Measurements from ENCODE around the gene ADRA2B. TPM values are rescaled to one million over a fixed set of nuclear protein-coding genes. Genes with fewer than 3 reads are reported as not detected.

The ADRA2B gene
- total and polyA plus RNA-seq, 2 donors (not counting 1 experiment from before 2014, with no cell fraction given), result 0.27 to 0.46 TPM

- Histone ChIP-seq H3K4me2 (replicated peaks; ENCODE audit: low read depth, low read length, poor library complexity, severe bottlenecking) (peak overlapping the region; percentile 94), H4K20me1 (ENCODE audit: control insufficient read depth, insufficient read depth, low read length, poor library complexity, severe bottlenecking) (no peaks in the 10 kb centered on the region), H3K36me3 (replicated peaks in 1 of 2; ENCODE audit: control extremely low read depth in 1 of 2, control insufficient read depth in 1 of 2, extremely low read depth in 1 of 2, insufficient read depth in 2 of 2, low read length in 1 of 2) (no peaks in the 10 kb centered on the region), H3K4me3 (ENCODE audit: control extremely low read depth in 1 of 5, extremely low read depth in 1 of 5, insufficient read depth in 1 of 5, low read depth in 2 of 5, low read length in 4 of 5) (peak overlapping the region in 1 of 5 experiments; percentile 52), H3K9me3 (ENCODE audit: control extremely low read depth in 1 of 3, control insufficient read depth in 2 of 3, insufficient read depth in 1 of 3, low read length in 2 of 3) (peaks cover 0 to 8% (median 0%) of the 10 kb centered on the region in 3 donors), H3K79me2 (ENCODE audit: control insufficient read depth, insufficient read depth, low read length) (no peaks in the 10 kb centered on the region), H2AFZ (ENCODE audit: insufficient read depth, low read depth, low read length, poor library complexity, severe bottlenecking) (no peak overlapping the region), H3K27ac (ENCODE audit: low read length in 2 of 2) (no peak overlapping the region), H3K27me3 (replicated peaks in 1 of 4; ENCODE audit: control extremely low read depth in 1 of 4, control insufficient read depth in 3 of 4, insufficient read depth in 4 of 4, low read length in 3 of 4) (peaks cover 0 to 51% (median 12%) of the 10 kb centered on the region in 4 experiments), H3K9ac (ENCODE audit: low read length) (no peak overlapping the region), H3K4me1 (ENCODE audit: control insufficient read depth in 2 of 2, insufficient read depth in 2 of 2, low read length in 2 of 2) (peaks cover 18 to 22% of the 10 kb centered on the region in 2 donors)
- ATAC-seq (ENCODE audit: low read depth), result no peak
- peak overlapping the region; percentile 79 for H3K4me3 Mint-ChIP-seq
- WGBS (ENCODE audit: insufficient coverage), result 61% methylated on average over 12 of the region's 17 CpGs
- POLR2A ChIA-PET, result interaction anchor here (0.6 kb wide), 1 partner anchor 414 kb away, joined by 5 read pairs; no protein-coding TSS in a partner anchor
- CTCF ChIA-PET, result interaction anchor here (0.9 to 3.2 kb wide), 11 partner anchors 10 to 202 kb away, joined by 3 to 32 read pairs (median 5); partner anchors contain the start of gene ASTL
- no peaks in the 10 kb centered on the region for H3K9me3 Mint-ChIP-seq (ENCODE audit: insufficient read depth)
- peak overlapping the region; percentile 32 for H3K27ac Mint-ChIP-seq
- H3K27me3 Mint-ChIP-seq, result peaks cover 34% of the 10 kb centered on the region
- TF ChIP-seq EZH2 (IDR thresholded peaks at IDR 0.05; ENCODE audit: borderline replicate concordance, insufficient read depth, low read depth, low read length, poor library complexity, severe bottlenecking), result no peak
- no peak for TF ChIP-seq CTCF (IDR thresholded peaks at IDR 0.05)
- peaks cover 26% of the 10 kb centered on the region for H3K4me1 Mint-ChIP-seq
- DNase-seq, result no peak
- intact Hi-C loops (cut with micrococcal nuclease), result loop anchor here (1.0 kb wide), 1 partner anchor 125 kb away; no protein-coding TSS in a partner anchor
These were observed 1.6 kb upstream of the ADRA2B start for GRCh38 chr2:96117701-96118588.
